Tibial artery (tissue), 4 donors: ENCODE results near the gene GFI1.

Experiments used
- DNase-seq, 2 donors: peaks; one replicate each; pipeline ENCODE4 v3.0.0-alpha.2; 2019
- H3K27ac ChIP-seq, 2 donors: fragments of 200-600 bp; sonication (generic) in 1 of 2; 1 replicate in 1 of 2; 2 replicates in 1 of 2; pipeline ENCODE4 v1.5.1; 2018 to 2019; ENCODE audit warnings: mild to moderate bottlenecking in 1 of 2
- H3K27me3 ChIP-seq, 2 donors: fragments of 200-600 bp; sonication (generic) in 1 of 2; one replicate each; pipeline versions ENCODE4 v1.5.1 to v1.6.0; 2016 to 2019
- H3K36me3 ChIP-seq, 3 donors: fragments of 200-600 bp; sonication (generic) in 2 of 3; one replicate each; pipeline ENCODE4 v1.5.1; 2016 to 2019; ENCODE audit warnings: mild to moderate bottlenecking in 2 of 3
- H3K4me1 ChIP-seq, 4 donors: fragments of 200-600 bp; sonication (generic) in 2 of 4; 1 replicate in 3 of 4; 2 replicates in 1 of 4; pipeline ENCODE4 v1.5.1; 2016 to 2019
- H3K4me3 ChIP-seq, 2 donors: fragments of 200-600 bp; sonication (generic) in 1 of 2; 1 replicate in 1 of 2; 2 replicates in 1 of 2; pipeline ENCODE4 v1.5.1; 2018 to 2019; ENCODE audit warnings: mild to moderate bottlenecking in 2 of 2
- H3K9me3 ChIP-seq, 3 donors: fragments of 200-600 bp; sonication (generic) in 1 of 3; one replicate each; pipeline ENCODE4 v1.5.1; 2016 to 2019
- CTCF ChIP-seq, 2 experiments: fragments of 200-600 bp in 1 of 2; fragments of 450-650 bp in 1 of 2; IDR thresholded peaks; one replicate each; pipeline ENCODE4 v1.5.1; 2017 to 2019; ENCODE audit warnings: antibody characterized with exemption in 2 of 2, mild to moderate bottlenecking in 1 of 2, moderate library complexity in 1 of 2
- intact Hi-C: fragments of 100-400 bp; cut with DNase I; formaldehyde crosslinking; loops from one replicate; pipeline ENCODE4 v1.15.0; 2023; ENCODE audit warnings: low total_unique reads

GFI1 gene

DNA sequence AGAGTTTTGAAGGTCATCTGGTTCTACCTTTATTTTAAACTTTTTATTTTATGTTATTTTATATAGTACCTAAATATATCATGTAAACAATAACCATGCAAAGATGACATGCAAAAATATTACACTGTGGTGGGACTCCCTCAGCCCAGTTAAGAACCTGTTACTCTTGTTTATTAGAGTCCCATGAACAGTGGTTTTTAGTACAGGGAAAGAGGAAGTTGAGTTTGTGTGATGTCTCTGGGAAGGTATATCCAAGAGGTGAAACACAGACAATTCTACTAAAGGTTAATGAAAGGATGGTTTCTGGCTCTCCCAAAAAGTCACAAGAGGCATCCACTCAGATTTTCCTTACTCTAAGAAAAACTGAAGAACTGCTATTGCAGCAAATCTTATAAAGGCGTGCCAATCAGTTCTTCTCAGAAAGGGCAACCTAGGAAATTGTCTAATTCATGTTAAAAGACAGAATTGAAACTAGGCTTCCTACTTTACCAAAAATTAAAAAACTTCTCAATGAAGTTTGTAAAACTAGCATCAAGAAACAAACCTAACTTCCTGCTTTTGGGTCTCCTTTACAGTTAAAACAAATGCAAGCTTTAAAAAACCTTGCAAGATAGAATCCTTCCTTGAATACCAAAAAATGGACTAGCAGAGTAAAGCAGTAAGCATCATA lies 19.9 kb downstream of the GFI1 start:
- Histone ChIP-seq H3K36me3 (no peaks in the 10 kb centered on the region), H3K4me1 (no peaks in the 10 kb centered on the region), H3K27me3 (no peaks in the 10 kb centered on the region), H3K9me3 (no peaks in the 10 kb centered on the region), H3K27ac (no peak overlapping the region), H3K4me3 (no peak overlapping the region)
- TF ChIP-seq CTCF (IDR thresholded peaks at IDR 0.05) = no peak
- DNase-seq = no peak
- intact Hi-C loops = no loop called here

- intact Hi-C loops = no loop called here
- no peaks in the 10 kb centered on the region for H3K4me1 ChIP-seq
- no peaks in the 10 kb centered on the region for H3K9me3 ChIP-seq
- TF ChIP-seq CTCF (IDR thresholded peaks at IDR 0.05) = no peak
- H3K27ac ChIP-seq = no peak overlapping the region
- no peak overlapping the region for H3K4me3 ChIP-seq
- no peaks in the 10 kb centered on the region for H3K27me3 ChIP-seq
- no peak for DNase-seq
- H3K36me3 ChIP-seq = no peaks in the 10 kb centered on the region
Observed at GRCh38 chr1:92465256-92465647, 21.5 kb downstream of the GFI1 start.

- Histone ChIP-seq H3K4me3 (no peak overlapping the region), H3K27ac (no peak overlapping the region), H3K9me3 (no peaks in the 10 kb centered on the region), H3K36me3 (no peaks in the 10 kb centered on the region), H3K27me3 (no peaks in the 10 kb centered on the region), H3K4me1 (no peaks in the 10 kb centered on the region)
- no peak for TF ChIP-seq CTCF (IDR thresholded peaks at IDR 0.05)
- intact Hi-C loops = no loop called here
- no peak for DNase-seq
Observed at GRCh38 chr1:92464588-92465255, 22.0 kb downstream of the GFI1 start.

- no peak for DNase-seq
- Histone ChIP-seq H3K4me1 (no peaks in the 10 kb centered on the region), H3K36me3 (no peaks in the 10 kb centered on the region), H3K9me3 (no peaks in the 10 kb centered on the region), H3K4me3 (no peak overlapping the region), H3K27me3 (no peaks in the 10 kb centered on the region), H3K27ac (no peak overlapping the region)
- no peak for TF ChIP-seq CTCF (IDR thresholded peaks at IDR 0.05)
- intact Hi-C loops = no loop called here
Observed at GRCh38 chr1:92461364-92462097, 25.2 kb downstream of the GFI1 start.

DNA sequence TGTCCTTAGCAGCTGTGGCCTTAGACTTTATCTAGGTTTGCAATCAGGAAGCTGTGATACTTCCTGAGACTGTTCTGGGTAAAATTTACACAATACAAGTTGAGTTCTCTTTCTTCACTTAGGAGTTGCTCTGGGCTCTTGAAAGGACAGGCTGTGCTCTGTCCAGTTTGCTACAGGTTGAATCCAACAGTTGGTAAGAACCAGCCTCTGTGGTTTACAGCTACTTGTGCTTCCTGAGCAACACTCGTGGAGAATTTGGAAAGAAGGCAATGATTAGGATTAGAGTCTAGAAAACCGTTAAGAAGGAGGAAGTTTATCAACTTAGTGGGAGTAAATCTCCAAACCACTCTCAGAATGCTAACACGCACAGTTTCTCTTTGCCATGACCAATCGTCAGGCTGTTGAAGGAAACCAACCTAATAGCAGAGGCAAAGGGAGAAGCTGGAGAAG lies 26.8 kb downstream of the GFI1 start:
- Histone ChIP-seq H3K27ac (no peak overlapping the region), H3K4me1 (no peaks in the 10 kb centered on the region), H3K36me3 (no peaks in the 10 kb centered on the region), H3K4me3 (no peak overlapping the region), H3K9me3 (no peaks in the 10 kb centered on the region), H3K27me3 (no peaks in the 10 kb centered on the region)
- intact Hi-C loops = no loop called here
- no peak for TF ChIP-seq CTCF (IDR thresholded peaks at IDR 0.05)
- DNase-seq = no peak
